Fibroblast of lung (primary cell): Measurements from ENCODE around the gene PAX7. TPM values are rescaled to one million over a fixed set of nuclear protein-coding genes. Genes with fewer than 3 reads are reported as not detected.
A peak's percentile ranks its signal among the peaks of the same experiment; 100 is the strongest.

Experiments
- DNase-seq, 2 donors: peaks; one replicate each; pipeline versions ENCODE4 v3.0.0 to v3.0.0-alpha.2; 2010; ENCODE audit warnings: low read depth in 2 of 2
- H2AFZ ChIP-seq: 2 replicates; pipeline ENCODE4 v1.5.1; 2012; ENCODE audit warnings: low read length, control low read depth, inconsistent platforms
- H3K27ac ChIP-seq: 2 replicates; pipeline ENCODE4 v1.5.1; 2011; ENCODE audit warnings: low read length, control low read depth; ENCODE audit not compliant: insufficient read depth
- H3K27me3 ChIP-seq: 2 replicates; pipeline ENCODE4 v1.5.1; 2011; ENCODE audit warnings: mild to moderate bottlenecking, low read length; ENCODE audit not compliant: control insufficient read depth, insufficient read depth
- H3K36me3 ChIP-seq: 2 replicates; pipeline ENCODE4 v1.5.1; 2011; ENCODE audit warnings: low read length; ENCODE audit not compliant: control insufficient read depth, insufficient read depth
- H3K4me1 ChIP-seq: 2 replicates; pipeline ENCODE4 v1.5.1; 2011; ENCODE audit warnings: low read length; ENCODE audit not compliant: control insufficient read depth, insufficient read depth; ENCODE audit errors: extremely low read depth
- H3K4me2 ChIP-seq: 2 replicates; pipeline ENCODE4 v1.5.1; 2011; ENCODE audit warnings: low read length, control low read depth; ENCODE audit not compliant: insufficient read depth; ENCODE audit errors: extremely low read depth
- H3K4me3 ChIP-seq, 4 experiments: fragments of 200-600 bp in 1 of 4; sonication (generic) in 1 of 4; replicated peaks in 1 of 4; 2 replicates each; pipeline ENCODE4 v1.5.1; 2011 to 2016; ENCODE audit warnings: low read length in 4 of 4, low read depth in 3 of 4, mild to moderate bottlenecking in 3 of 4, control low read depth in 2 of 4, inconsistent platforms in 1 of 4, mixed read lengths in 1 of 4; ENCODE audit not compliant: insufficient read depth in 1 of 4; ENCODE audit errors: control extremely low read depth in 1 of 4
- H3K79me2 ChIP-seq: 2 replicates; pipeline ENCODE4 v1.5.1; 2012; ENCODE audit warnings: mild to moderate bottlenecking, low read length, inconsistent platforms; ENCODE audit not compliant: control insufficient read depth, insufficient read depth
- H3K9ac ChIP-seq: 2 replicates; pipeline ENCODE4 v1.5.1; 2011; ENCODE audit warnings: mild to moderate bottlenecking, low read length, control low read depth; ENCODE audit not compliant: insufficient read depth
- H3K9me3 ChIP-seq: 2 replicates; pipeline ENCODE4 v1.5.1; 2012; ENCODE audit warnings: low read depth, low read length; ENCODE audit not compliant: control insufficient read depth, insufficient read depth
- H4K20me1 ChIP-seq: 2 replicates; pipeline ENCODE4 v1.5.1; 2011; ENCODE audit warnings: low read length; ENCODE audit not compliant: control insufficient read depth, insufficient read depth; ENCODE audit errors: extremely low read depth
- CTCF ChIP-seq, 2 donors: IDR thresholded peaks in 1 of 2; conservative IDR thresholded peaks in 1 of 2; 1 replicate in 1 of 2; 2 replicates in 1 of 2; pipeline ENCODE4 v1.5.1; 2011 to 2012; ENCODE audit warnings: low read length in 2 of 2, control low read depth in 1 of 2, inconsistent platforms in 1 of 2, low read depth in 1 of 2, mild to moderate bottlenecking in 1 of 2
- EZH2 ChIP-seq: IDR thresholded peaks from 2 replicates; pipeline ENCODE4 v1.5.1; 2012; ENCODE audit warnings: low read length, control low read depth, mild to moderate bottlenecking; ENCODE audit errors: missing control alignments
- polyA plus RNA-seq, 2 donors: library from polyadenylated mRNA; depleted of rRNA in 1 of 2; stranded (reverse) in 1 of 2; unstranded in 1 of 2; fragments of >200 nt; gene quantifications; 2 replicates each; pipeline ENCODE4 v1.2.1, GENCODE V29; 2011 to 2012; ENCODE audit warnings: missing spikeins in 1 of 2
- total RNA-seq: library from RNA; depleted of rRNA; stranded (reverse); fragments of >200 nt; gene quantifications from 2 replicates; pipeline ENCODE4 v1.2.1, GENCODE V29; 2014

The PAX7 gene
- total and polyA plus RNA-seq, 2 donors (not counting 1 experiment from before 2014, with no cell fraction given): not detected

- Histone ChIP-seq H3K79me2 (no peaks in the 10 kb centered on the region), H4K20me1 (no peaks in the 10 kb centered on the region), H3K4me3 (no peak overlapping the region), H3K9ac (no peak overlapping the region), H3K9me3 (no peaks in the 10 kb centered on the region), H3K4me1 (no peaks in the 10 kb centered on the region), H3K4me2 (no peak overlapping the region), H3K27ac (no peak overlapping the region), H3K27me3 (peaks cover 60% of the 10 kb centered on the region), H2AFZ (no peak overlapping the region), H3K36me3 (no peaks in the 10 kb centered on the region)
- no peak for DNase-seq
- TF ChIP-seq CTCF (conservative IDR thresholded peaks at IDR 0.05 in 1 of 2, IDR thresholded peaks at IDR 0.05 in 1 of 2; ENCODE audit: low read depth in 1 of 2, low read length in 2 of 2) (no peak), EZH2 (peak; percentile 72)
Measured at GRCh38 chr1:18632783-18633421, 2.3 kb downstream of the PAX7 start.

- Histone ChIP-seq H3K27me3 (peaks cover 66% of the 10 kb centered on the region), H3K79me2 (no peaks in the 10 kb centered on the region), H4K20me1 (no peaks in the 10 kb centered on the region), H3K36me3 (no peaks in the 10 kb centered on the region), H2AFZ (no peak overlapping the region), H3K4me1 (no peaks in the 10 kb centered on the region), H3K4me2 (no peak overlapping the region), H3K4me3 (no peak overlapping the region), H3K27ac (no peak overlapping the region), H3K9me3 (no peaks in the 10 kb centered on the region), H3K9ac (no peak overlapping the region)
- DNase-seq: no peak
- no peak for TF ChIP-seq CTCF (conservative IDR thresholded peaks at IDR 0.05 in 1 of 2, IDR thresholded peaks at IDR 0.05 in 1 of 2; ENCODE audit: low read depth in 1 of 2, low read length in 2 of 2)
- TF ChIP-seq EZH2: peak; percentile 4
Measured at GRCh38 chr1:18633422-18634155, 2.9 kb downstream of the PAX7 start.

GRCh38 chr1:18634276-18634675 is 3.6 kb downstream of the PAX7 start:
- no peaks in the 10 kb centered on the region for H3K79me2 ChIP-seq
- H3K27ac ChIP-seq: no peak overlapping the region
- no peak overlapping the region for H3K4me3 ChIP-seq
- H3K4me2 ChIP-seq: no peak overlapping the region
- H4K20me1 ChIP-seq: no peaks in the 10 kb centered on the region
- H3K9me3 ChIP-seq: no peaks in the 10 kb centered on the region
- H3K4me1 ChIP-seq: no peaks in the 10 kb centered on the region
- peaks cover 71% of the 10 kb centered on the region for H3K27me3 ChIP-seq
- DNase-seq: no peak
- H2AFZ ChIP-seq: no peak overlapping the region
- TF ChIP-seq CTCF (conservative IDR thresholded peaks at IDR 0.05 in 1 of 2, IDR thresholded peaks at IDR 0.05 in 1 of 2; ENCODE audit: low read depth in 1 of 2, low read length in 2 of 2) (no peak), EZH2 (peak; percentile 26)
- no peaks in the 10 kb centered on the region for H3K36me3 ChIP-seq
- no peak overlapping the region for H3K9ac ChIP-seq
